HG02870 (cell line): ENCODE data around the gene PDLIM3.
"Not testable (repeated sequence)": the region's sequence is repeated elsewhere in the genome, so short reads cannot be mapped to it uniquely, and the experiment has no call there.

ENCODE experiments used
- ATAC-seq: cut with Tn5 transposase; IDR thresholded peaks from one replicate; pipeline ENCODE4 v1.9.1; 2021; ENCODE audit warnings: mild to moderate bottlenecking, moderate library complexity; ENCODE audit not compliant: unreplicated experiment

PDLIM3 gene

GRCh38 chr4:185554365-185555126 is 19.2 kb upstream of the PDLIM3 start:
- no peak for ATAC-seq

- ATAC-seq = no peak
These were observed 16.9 kb upstream of the PDLIM3 start for GRCh38 chr4:185552254-185552653.

GRCh38 chr4:185550933-185551332 is 15.6 kb upstream of the PDLIM3 start:
- no peak for ATAC-seq

- no peak for ATAC-seq
These were observed 13.9 kb upstream of the PDLIM3 start for GRCh38 chr4:185549095-185549639.

GRCh38 chr4:185548587-185548986 is 13.3 kb upstream of the PDLIM3 start:
- ATAC-seq = no peak

GRCh38 chr4:185546335-185546734 is 11.0 kb upstream of the PDLIM3 start:
- ATAC-seq = no peak

- no peak for ATAC-seq
These were observed 7.5 kb upstream of the PDLIM3 start for GRCh38 chr4:185542626-185543315.

- ATAC-seq = no peak
These were observed 6.0 kb upstream of the PDLIM3 start for GRCh38 chr4:185541251-185541727.

- no peak for ATAC-seq
These were observed 5.3 kb upstream of the PDLIM3 start for GRCh38 chr4:185540487-185541120.

GRCh38 chr4:185540040-185540439 is 4.7 kb upstream of the PDLIM3 start:
- ATAC-seq = no peak

GRCh38 chr4:185538806-185539205 is 3.5 kb upstream of the PDLIM3 start:
- ATAC-seq = no peak

GRCh38 chr4:185536411-185536709 is 1.1 kb upstream of the PDLIM3 start:
- ATAC-seq = no peak

GRCh38 chr4:185535612-185536410 is 504 bp upstream of the PDLIM3 start:
- no peak for ATAC-seq

GRCh38 chr4:185534511-185534865 is 819 bp downstream of the PDLIM3 start:
- no peak for ATAC-seq

GRCh38 chr4:185532795-185533324 is 2.4 kb downstream of the PDLIM3 start:
- no peak for ATAC-seq

- ATAC-seq = no peak
These were observed 3.0 kb downstream of the PDLIM3 start for GRCh38 chr4:185532293-185532692.

GRCh38 chr4:185531654-185532053 is 3.7 kb downstream of the PDLIM3 start:
- ATAC-seq = not testable (repeated sequence)

GRCh38 chr4:185529413-185529812 is 5.9 kb downstream of the PDLIM3 start:
- ATAC-seq = no peak

- ATAC-seq = no peak
These were observed 10.1 kb downstream of the PDLIM3 start for GRCh38 chr4:185524888-185525863.

- ATAC-seq = no peak
These were observed 11.4 kb downstream of the PDLIM3 start for GRCh38 chr4:185523862-185524261.
